SK-N-SH treated with all-trans-retinoic acid at 6 μM for 48 hours (cell line): ENCODE data around the gene AHCYL2.

Experiments used
- ATAC-seq: fragments of 200-7000 bp; cut with Tn5 transposase; 3 replicates; pipeline ENCODE4 v1.9.1; 2020; ENCODE audit warnings: mild to moderate bottlenecking, moderate library complexity
- ARNTL ChIP-seq: fragments of 450-650 bp; formaldehyde crosslinking; IDR thresholded peaks from 2 replicates; pipeline ENCODE4 v1.5.0; 2020; ENCODE audit warnings: low read depth, mild to moderate bottlenecking, moderate library complexity, borderline replicate concordance
- BACH2 ChIP-seq: fragments of 250-450 bp; sonication (Bioruptor Pico); IDR thresholded peaks from 2 replicates; pipeline ENCODE4 v1.9.0; 2021; ENCODE audit warnings: mild to moderate bottlenecking, borderline replicate concordance
- CSDC2 ChIP-seq: fragments of 250-450 bp; sonication (Bioruptor Pico); IDR thresholded peaks from 2 replicates; pipeline ENCODE4 v1.5.0; 2020; ENCODE audit warnings: mild to moderate bottlenecking, moderate library complexity
- CSRNP3 ChIP-seq: fragments of 250-450 bp; sonication (Bioruptor Pico); IDR thresholded peaks from 2 replicates; pipeline ENCODE4 v1.5.1; 2021; ENCODE audit warnings: mild to moderate bottlenecking, moderate library complexity
- ESRRG ChIP-seq: fragments of 250-450 bp; sonication (Bioruptor Pico); IDR thresholded peaks from 2 replicates; pipeline ENCODE4 v1.6.1; 2021; ENCODE audit warnings: mild to moderate bottlenecking
- GLIS3 ChIP-seq: fragments of 250-450 bp; sonication (Bioruptor Pico); IDR thresholded peaks from 2 replicates; pipeline ENCODE4 v1.5.0; 2020; ENCODE audit warnings: mild to moderate bottlenecking, moderate library complexity
- ISL1 ChIP-seq: fragments of 250-450 bp; sonication (Bioruptor Pico); IDR thresholded peaks from 2 replicates; pipeline ENCODE4 v2.1.2; 2022; ENCODE audit warnings: mild to moderate bottlenecking, moderate library complexity
- OSR1 ChIP-seq: fragments of 250-450 bp; sonication (Bioruptor Pico); IDR thresholded peaks from 2 replicates; pipeline ENCODE4 v1.8.0; 2022; ENCODE audit warnings: moderate library complexity, mild to moderate bottlenecking, inconsistent platforms
- PPARA ChIP-seq: fragments of 250-450 bp; sonication (Bioruptor Pico); IDR thresholded peaks from 2 replicates; pipeline ENCODE4 v1.5.0; 2020; ENCODE audit warnings: mild to moderate bottlenecking, borderline replicate concordance
- TCF4 ChIP-seq: fragments of 250-450 bp; sonication (Bioruptor Pico); IDR thresholded peaks from 2 replicates; pipeline ENCODE4 v1.8.0; 2021; ENCODE audit warnings: mild to moderate bottlenecking, moderate library complexity, borderline replicate concordance
- TOX ChIP-seq: fragments of 250-450 bp; sonication (Bioruptor Pico); IDR thresholded peaks from 2 replicates; pipeline ENCODE4 v1.8.0; 2021; ENCODE audit warnings: mild to moderate bottlenecking, moderate library complexity, borderline replicate concordance
- ZC3H10 ChIP-seq: fragments of 250-450 bp; sonication (Bioruptor Pico); IDR thresholded peaks from 2 replicates; pipeline ENCODE4 v1.5.1; 2021; ENCODE audit warnings: mild to moderate bottlenecking, moderate library complexity
- ZFP3 ChIP-seq: fragments of 250-450 bp; sonication (Bioruptor Pico); IDR thresholded peaks from 2 replicates; pipeline ENCODE4 v1.5.0; 2020; ENCODE audit warnings: mild to moderate bottlenecking, moderate library complexity
- ZFP30 ChIP-seq: fragments of 450-650 bp; formaldehyde crosslinking; IDR thresholded peaks from 2 replicates; pipeline ENCODE4 v1.5.0; 2022; ENCODE audit warnings: mild to moderate bottlenecking, moderate library complexity
- ZNF70 ChIP-seq: fragments of 450-650 bp; formaldehyde crosslinking; IDR thresholded peaks from 2 replicates; pipeline ENCODE4 v1.5.0; 2020; ENCODE audit warnings: mild to moderate bottlenecking, moderate library complexity
- ZNF8 ChIP-seq: fragments of 450-650 bp; formaldehyde crosslinking; IDR thresholded peaks from 2 replicates; pipeline ENCODE4 v1.5.0; 2020; ENCODE audit warnings: mild to moderate bottlenecking, moderate library complexity
- TF ChIP-seq, protein P1 (sequence below): fragments of 250-450 bp; sonication (Bioruptor Pico); IDR thresholded peaks from 2 replicates; pipeline ENCODE4 v1.5.1; 2020; ENCODE audit warnings: low read depth, mild to moderate bottlenecking, moderate library complexity
- TF ChIP-seq, protein P2 (sequence below): fragments of 250-450 bp; sonication (Bioruptor Pico); IDR thresholded peaks from 2 replicates; pipeline ENCODE4 v1.8.0; 2021; ENCODE audit warnings: low read depth, mild to moderate bottlenecking, moderate library complexity, borderline replicate concordance
- TF ChIP-seq, protein P3 (sequence below): fragments of 250-450 bp; sonication (Bioruptor Pico); IDR thresholded peaks from 2 replicates; pipeline ENCODE4 v1.5.0; 2020; ENCODE audit warnings: mild to moderate bottlenecking, moderate library complexity

AHCYL2 gene

DNA sequence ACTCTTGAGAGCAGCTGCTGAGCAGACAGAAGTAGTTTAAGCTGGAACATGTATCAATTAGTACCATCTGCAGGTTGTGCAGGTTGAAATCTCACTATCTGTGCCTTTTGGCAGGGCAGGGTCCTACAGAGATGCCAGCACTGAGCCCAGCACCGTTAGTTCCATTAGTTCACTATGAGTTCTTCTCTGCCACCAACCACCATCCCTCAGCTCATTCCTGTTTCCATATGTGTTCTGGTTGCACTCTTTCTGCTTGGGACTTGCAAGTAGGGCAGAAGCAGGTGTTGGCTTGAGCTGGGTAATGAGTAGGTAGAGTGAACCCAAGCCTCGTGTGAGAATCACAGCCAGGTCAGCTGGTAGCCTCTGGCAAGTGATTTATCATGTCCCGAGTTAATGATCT is 33.6 kb upstream of the AHCYL2 start (continued):
- TF ChIP-seq, protein P1, sequence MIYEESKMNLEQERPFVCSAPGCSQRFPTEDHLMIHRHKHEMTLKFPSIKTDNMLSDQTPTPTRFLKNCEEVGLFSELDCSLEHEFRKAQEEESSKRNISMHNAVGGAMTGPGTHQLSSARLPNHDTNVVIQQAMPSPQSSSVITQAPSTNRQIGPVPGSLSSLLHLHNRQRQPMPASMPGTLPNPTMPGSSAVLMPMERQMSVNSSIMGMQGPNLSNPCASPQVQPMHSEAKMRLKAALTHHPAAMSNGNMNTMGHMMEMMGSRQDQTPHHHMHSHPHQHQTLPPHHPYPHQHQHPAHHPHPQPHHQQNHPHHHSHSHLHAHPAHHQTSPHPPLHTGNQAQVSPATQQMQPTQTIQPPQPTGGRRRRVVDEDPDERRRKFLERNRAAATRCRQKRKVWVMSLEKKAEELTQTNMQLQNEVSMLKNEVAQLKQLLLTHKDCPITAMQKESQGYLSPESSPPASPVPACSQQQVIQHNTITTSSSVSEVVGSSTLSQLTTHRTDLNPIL (CRISPR knock-in tag) = no peak
- TF ChIP-seq, protein P2, sequence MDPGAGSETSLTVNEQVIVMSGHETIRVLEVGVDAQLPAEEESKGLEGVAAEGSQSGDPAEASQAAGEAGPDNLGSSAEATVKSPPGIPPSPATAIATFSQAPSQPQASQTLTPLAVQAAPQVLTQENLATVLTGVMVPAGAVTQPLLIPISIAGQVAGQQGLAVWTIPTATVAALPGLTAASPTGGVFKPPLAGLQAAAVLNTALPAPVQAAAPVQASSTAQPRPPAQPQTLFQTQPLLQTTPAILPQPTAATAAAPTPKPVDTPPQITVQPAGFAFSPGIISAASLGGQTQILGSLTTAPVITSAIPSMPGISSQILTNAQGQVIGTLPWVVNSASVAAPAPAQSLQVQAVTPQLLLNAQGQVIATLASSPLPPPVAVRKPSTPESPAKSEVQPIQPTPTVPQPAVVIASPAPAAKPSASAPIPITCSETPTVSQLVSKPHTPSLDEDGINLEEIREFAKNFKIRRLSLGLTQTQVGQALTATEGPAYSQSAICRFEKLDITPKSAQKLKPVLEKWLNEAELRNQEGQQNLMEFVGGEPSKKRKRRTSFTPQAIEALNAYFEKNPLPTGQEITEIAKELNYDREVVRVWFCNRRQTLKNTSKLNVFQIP (CRISPR knock-in tag) = no peak
- TF ChIP-seq GLIS3 (CRISPR knock-in tag) (no peak), CSDC2 (no peak), PPARA (CRISPR knock-in tag) (no peak), ZNF8 (CRISPR knock-in tag) (no peak)

GRCh38 chr7:129193892-129194291 is 30.9 kb upstream of the AHCYL2 start:
- TF ChIP-seq CSDC2 (no peak), ZNF70 (no peak), ARNTL (CRISPR knock-in tag) (no peak), BACH2 (CRISPR knock-in tag) (no peak), GLIS3 (CRISPR knock-in tag) (no peak), ISL1 (CRISPR knock-in tag) (no peak), TCF4 (CRISPR knock-in tag) (no peak), ZC3H10 (CRISPR knock-in tag) (no peak), ESRRG (CRISPR knock-in tag) (no peak), ZNF8 (CRISPR knock-in tag) (no peak), CSRNP3 (CRISPR knock-in tag) (no peak), ZFP30 (no peak), OSR1 (CRISPR knock-in tag) (no peak)
- TF ChIP-seq, protein P2 (CRISPR knock-in tag) = no peak
- no peak for ATAC-seq

GRCh38 chr7:129197771-129198170 is 27.1 kb upstream of the AHCYL2 start:
- TF ChIP-seq ARNTL (CRISPR knock-in tag) (no peak), CSRNP3 (CRISPR knock-in tag) (no peak), ZFP3 (CRISPR knock-in tag) (no peak), ZFP30 (no peak), PPARA (CRISPR knock-in tag) (no peak), TOX (CRISPR knock-in tag) (no peak)
- TF ChIP-seq, protein P3, sequence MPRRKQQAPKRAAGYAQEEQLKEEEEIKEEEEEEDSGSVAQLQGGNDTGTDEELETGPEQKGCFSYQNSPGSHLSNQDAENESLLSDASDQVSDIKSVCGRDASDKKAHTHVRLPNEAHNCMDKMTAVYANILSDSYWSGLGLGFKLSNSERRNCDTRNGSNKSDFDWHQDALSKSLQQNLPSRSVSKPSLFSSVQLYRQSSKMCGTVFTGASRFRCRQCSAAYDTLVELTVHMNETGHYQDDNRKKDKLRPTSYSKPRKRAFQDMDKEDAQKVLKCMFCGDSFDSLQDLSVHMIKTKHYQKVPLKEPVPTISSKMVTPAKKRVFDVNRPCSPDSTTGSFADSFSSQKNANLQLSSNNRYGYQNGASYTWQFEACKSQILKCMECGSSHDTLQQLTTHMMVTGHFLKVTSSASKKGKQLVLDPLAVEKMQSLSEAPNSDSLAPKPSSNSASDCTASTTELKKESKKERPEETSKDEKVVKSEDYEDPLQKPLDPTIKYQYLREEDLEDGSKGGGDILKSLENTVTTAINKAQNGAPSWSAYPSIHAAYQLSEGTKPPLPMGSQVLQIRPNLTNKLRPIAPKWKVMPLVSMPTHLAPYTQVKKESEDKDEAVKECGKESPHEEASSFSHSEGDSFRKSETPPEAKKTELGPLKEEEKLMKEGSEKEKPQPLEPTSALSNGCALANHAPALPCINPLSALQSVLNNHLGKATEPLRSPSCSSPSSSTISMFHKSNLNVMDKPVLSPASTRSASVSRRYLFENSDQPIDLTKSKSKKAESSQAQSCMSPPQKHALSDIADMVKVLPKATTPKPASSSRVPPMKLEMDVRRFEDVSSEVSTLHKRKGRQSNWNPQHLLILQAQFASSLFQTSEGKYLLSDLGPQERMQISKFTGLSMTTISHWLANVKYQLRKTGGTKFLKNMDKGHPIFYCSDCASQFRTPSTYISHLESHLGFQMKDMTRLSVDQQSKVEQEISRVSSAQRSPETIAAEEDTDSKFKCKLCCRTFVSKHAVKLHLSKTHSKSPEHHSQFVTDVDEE (CRISPR knock-in tag) = no peak
- TF ChIP-seq, all 23 proteins: peak for 0
- no peak for ATAC-seq
